HepG2 (cell line): ENCODE results near the gene FAM53B. TPM values are rescaled to one million over a fixed set of nuclear protein-coding genes. Genes with fewer than 3 reads are reported as not detected.

Experiments used
- ATAC-seq: fragments of 200-7000 bp; cut with Tn5 transposase; 3 replicates; pipeline ENCODE4 v1.9.1; 2020; ENCODE audit warnings: mild to moderate bottlenecking, moderate library complexity
- BruUV-seq: library from RNA; stranded (reverse); fragments of 400-500 nt; replicated peaks from 2 replicates; lab custom pipeline; 2021; lab: Mats Ljungman, UMichigan
- CTCF ChIA-PET: fragments of 300-600 bp; formaldehyde crosslinking; extraction: SDS; loops from one replicate; lab custom pipeline; 2021; ENCODE audit warnings: low total read pairs, inconsistent platforms, low intra/inter-chr PET ratio; lab: Yijun Ruan, JAX
- POLR2A ChIA-PET: fragments of 350-600 bp; sonication (Branson Sonifier 250); formaldehyde crosslinking; loops from one replicate; lab custom pipeline; 2020; ENCODE audit warnings: antibody characterized with exemption, inconsistent platforms; lab: Yijun Ruan, JAX
- DNase-seq: peaks from one replicate; pipeline ENCODE4 v3.0.0-alpha.2; 2015; ENCODE audit warnings: low spot score
- FAIRE-seq: peaks from 3 replicates; lab custom pipeline; 2011; peaks lifted over from hg19 to GRCh38; lab: Jason Lieb, UNC
- H2AFZ ChIP-seq: one replicate; pipeline ENCODE4 v1.6.1; 2011; ENCODE audit warnings: low read length, inconsistent platforms
- H3K27ac ChIP-seq: fragments of 300-600 bp; 3 replicates; pipeline ENCODE4 v1.8.0; 2011; ENCODE audit warnings: mixed run types, mild to moderate bottlenecking, mixed read lengths, low read length, inconsistent platforms; ENCODE audit not compliant: insufficient read depth; ENCODE audit errors: extremely low read length
- H3K27me3 ChIP-seq, 2 experiments: fragments of 200-600 bp in 1 of 2; 2 replicates in 1 of 2; 3 replicates in 1 of 2; pipeline versions ENCODE4 v1.6.0 to v1.8.0; 2011; ENCODE audit warnings: low read length in 2 of 2, mild to moderate bottlenecking in 2 of 2, moderate library complexity in 2 of 2, inconsistent platforms in 1 of 2; ENCODE audit not compliant: insufficient read depth in 2 of 2, control insufficient read depth in 1 of 2
- H3K36me3 ChIP-seq, 2 experiments: fragments of 200-600 bp in 1 of 2; replicated peaks in 1 of 2; 2 replicates in 1 of 2; 3 replicates in 1 of 2; pipeline versions ENCODE4 v1.5.1 to v1.8.0; 2011; ENCODE audit warnings: low read length in 2 of 2, inconsistent platforms in 1 of 2; ENCODE audit not compliant: insufficient read depth in 2 of 2, control insufficient read depth in 1 of 2
- H3K4me1 ChIP-seq: 2 replicates; pipeline ENCODE4 v1.5.1; 2012; ENCODE audit warnings: low read length, inconsistent platforms; ENCODE audit not compliant: insufficient read depth
- H3K4me2 ChIP-seq: 2 replicates; pipeline ENCODE4 v1.6.0; 2011; ENCODE audit warnings: low read depth, low read length, inconsistent platforms
- H3K4me3 ChIP-seq, 3 experiments: fragments of 200-600 bp in 1 of 3; sonication (generic), shearing (Covaris generic) in 1 of 3; replicated peaks in 1 of 3; 2 replicates each; pipeline ENCODE4 v1.5.1; 2011 to 2016; ENCODE audit warnings: low read length in 3 of 3, inconsistent platforms in 2 of 3, low read depth in 2 of 3, mild to moderate bottlenecking in 2 of 3, control low read depth in 1 of 3, mixed read lengths in 1 of 3; ENCODE audit not compliant: insufficient read depth in 1 of 3
- H3K79me2 ChIP-seq: one replicate; pipeline ENCODE4 v1.6.1; 2011; ENCODE audit warnings: low read length, inconsistent platforms; ENCODE audit not compliant: insufficient read depth
- H3K9ac ChIP-seq: 2 replicates; pipeline ENCODE4 v1.6.0; 2011; ENCODE audit warnings: mild to moderate bottlenecking, low read depth, low read length, inconsistent platforms; ENCODE audit not compliant: insufficient read depth
- H3K9me3 ChIP-seq: 2 replicates; pipeline ENCODE4 v1.5.1; 2012; ENCODE audit warnings: mild to moderate bottlenecking, low read length
- H4K20me1 ChIP-seq: 2 replicates; pipeline ENCODE4 v1.6.0; 2011; ENCODE audit warnings: inconsistent platforms, mild to moderate bottlenecking, low read length, moderate library complexity; ENCODE audit not compliant: insufficient read depth
- FOSL2 ChIP-seq: sonication (generic); formaldehyde crosslinking; IDR thresholded peaks from 2 replicates; pipeline ENCODE4 v1.4.0; 2020; ENCODE audit warnings: missing genetic modification reagents
- THAP8 ChIP-seq: sonication (generic); formaldehyde crosslinking; IDR thresholded peaks from 2 replicates; pipeline ENCODE4 v1.5.1; 2020; ENCODE audit warnings: missing genetic modification reagents, mild to moderate bottlenecking, borderline replicate concordance
- ZBTB33 ChIP-seq: sonication (generic); formaldehyde crosslinking; IDR thresholded peaks from 2 replicates; pipeline ENCODE4 v1.4.0; 2020; ENCODE audit warnings: missing genetic modification reagents
- WGBS: methylation state at CpG from one replicate; pipeline ENCODE4 v1.1.6; 2017; ENCODE audit warnings: low lambda C conversion rate; 5-methylcytosine and 5-hydroxymethylcytosine counted together
- in situ Hi-C: cut with HindIII; loops from 2 replicates; pipeline ENCODE4 v1.10.0; 2017; ENCODE audit warnings: low pct_unique_long_range_greater_than_20kb; ENCODE audit not compliant: extremely low pct_ligation_motif_present
- intact Hi-C: fragments of 100-400 bp; cut with micrococcal nuclease; formaldehyde crosslinking; loops from one replicate; pipeline ENCODE4 v1.10.0; 2022; ENCODE audit not compliant: unreplicated experiment
- polyA plus RNA-seq, 8 experiments: library from polyadenylated mRNA; depleted of rRNA in 3 of 8; stranded (reverse) in 7 of 8; unstranded in 1 of 8; fragments of >200 nt; fragmentation: Illumina TruSeq in 4 of 8; extraction: Trizol in 4 of 8; gene quantifications; 2 replicates each; pipeline versions ENCODE4 v1.2.1 to v1.2.3, GENCODE V29; 2011 to 2016; ENCODE audit warnings: low read depth in 4 of 8, missing spikeins in 1 of 8, mixed read lengths in 1 of 8; ENCODE audit not compliant: insufficient read depth in 1 of 8
- total RNA-seq, 5 experiments: library from RNA; depleted of rRNA; stranded (reverse); fragments of >200 nt; fragmentation: Illumina TruSeq; extraction: Trizol; gene quantifications; 2 replicates each; pipeline ENCODE4 v1.2.3, GENCODE V29; 2016; ENCODE audit warnings: low read depth in 1 of 5
- TF ChIP-seq, protein P1 (sequence below): sonication (generic); formaldehyde crosslinking; IDR thresholded peaks from 2 replicates; pipeline ENCODE4 v1.4.0; 2020; ENCODE audit warnings: missing genetic modification reagents

The FAM53B gene
- total and polyA plus RNA-seq, 2 of the 13 experiments (the other 11 are each of a cell fraction or from before 2014, with no cell fraction given) = 6.4 to 19.3 TPM

DNA sequence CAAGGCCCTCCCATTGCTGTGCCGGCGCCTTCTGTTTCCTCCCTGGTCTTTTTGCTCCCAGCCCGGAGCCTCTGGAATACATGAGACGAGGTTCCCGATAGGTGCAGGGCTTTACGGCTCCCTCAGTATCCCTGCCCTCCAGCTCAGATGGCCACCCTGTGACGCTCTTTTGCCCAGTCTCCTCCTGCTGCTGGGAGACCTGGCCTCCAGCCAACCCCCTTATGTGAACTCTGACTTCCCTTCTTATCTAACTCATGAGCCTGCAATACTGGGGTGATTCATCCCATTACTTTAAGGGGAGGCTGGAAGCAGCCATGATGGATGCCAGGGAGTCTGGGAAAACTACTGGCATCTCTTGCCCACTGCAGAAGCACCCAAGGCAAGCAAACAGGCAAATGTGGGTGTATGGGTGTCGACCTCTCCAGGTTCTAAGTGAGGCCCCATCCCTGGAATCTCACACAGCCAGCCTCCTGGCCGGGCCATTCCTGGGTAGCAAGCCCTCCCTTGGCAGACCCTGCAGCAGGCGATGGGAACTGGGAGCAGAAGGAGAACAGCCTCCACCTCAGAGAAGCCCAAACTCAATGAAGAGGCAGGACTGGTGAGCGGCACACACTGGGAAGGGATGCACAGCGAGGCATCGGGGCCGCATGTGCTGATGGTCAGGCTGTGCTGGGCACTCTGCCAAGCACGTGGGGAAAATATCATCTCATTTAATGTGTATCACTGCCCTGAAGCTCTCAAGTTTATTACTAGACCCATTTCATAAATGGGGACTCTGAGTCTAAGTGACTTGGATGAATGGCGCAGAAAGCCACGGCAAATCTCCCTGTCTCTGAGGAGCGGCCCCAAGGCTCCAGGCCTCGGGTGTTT lies 97.5 kb downstream of the FAM53B start:
- Histone ChIP-seq H3K9me3 (no peaks in the 10 kb centered on the region), H4K20me1 (peaks cover 6% of the 10 kb centered on the region; the same call in 1 of the 2 replicates), H3K4me2 (no peak overlapping the region), H3K4me3 (no peak overlapping the region), H3K27me3 (no peaks in the 10 kb centered on the region), H3K9ac (no peak overlapping the region), H3K79me2 (no peaks in the 10 kb centered on the region), H3K36me3 (peaks cover 0 to 3% of the 10 kb centered on the region in 2 experiments; a peak in 4 of 5 replicates), H3K4me1 (peaks cover 40% of the 10 kb centered on the region), H3K27ac (no peak overlapping the region), H2AFZ (no peak overlapping the region)
- peak; percentile 77 for TF ChIP-seq FOSL2
- TF ChIP-seq ZBTB33 (CRISPR knock-in tag) = 0 out of 2 replicates have a peak, but pooled peaks have one; percentile 11
- TF ChIP-seq, protein P1, sequence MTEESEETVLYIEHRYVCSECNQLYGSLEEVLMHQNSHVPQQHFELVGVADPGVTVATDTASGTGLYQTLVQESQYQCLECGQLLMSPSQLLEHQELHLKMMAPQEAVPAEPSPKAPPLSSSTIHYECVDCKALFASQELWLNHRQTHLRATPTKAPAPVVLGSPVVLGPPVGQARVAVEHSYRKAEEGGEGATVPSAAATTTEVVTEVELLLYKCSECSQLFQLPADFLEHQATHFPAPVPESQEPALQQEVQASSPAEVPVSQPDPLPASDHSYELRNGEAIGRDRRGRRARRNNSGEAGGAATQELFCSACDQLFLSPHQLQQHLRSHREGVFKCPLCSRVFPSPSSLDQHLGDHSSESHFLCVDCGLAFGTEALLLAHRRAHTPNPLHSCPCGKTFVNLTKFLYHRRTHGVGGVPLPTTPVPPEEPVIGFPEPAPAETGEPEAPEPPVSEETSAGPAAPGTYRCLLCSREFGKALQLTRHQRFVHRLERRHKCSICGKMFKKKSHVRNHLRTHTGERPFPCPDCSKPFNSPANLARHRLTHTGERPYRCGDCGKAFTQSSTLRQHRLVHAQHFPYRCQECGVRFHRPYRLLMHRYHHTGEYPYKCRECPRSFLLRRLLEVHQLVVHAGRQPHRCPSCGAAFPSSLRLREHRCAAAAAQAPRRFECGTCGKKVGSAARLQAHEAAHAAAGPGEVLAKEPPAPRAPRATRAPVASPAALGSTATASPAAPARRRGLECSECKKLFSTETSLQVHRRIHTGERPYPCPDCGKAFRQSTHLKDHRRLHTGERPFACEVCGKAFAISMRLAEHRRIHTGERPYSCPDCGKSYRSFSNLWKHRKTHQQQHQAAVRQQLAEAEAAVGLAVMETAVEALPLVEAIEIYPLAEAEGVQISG (CRISPR knock-in tag) = 0 out of 2 replicates have a peak, but pooled peaks have one; percentile 14
- no peak for TF ChIP-seq THAP8 (CRISPR knock-in tag)
- in situ Hi-C loops (no loop called here), intact Hi-C loops (loop anchor here (2.0 kb wide), 1 partner anchor 38 kb away; no protein-coding TSS in a partner anchor)
- BruUV-seq = no TSS peak
- POLR2A ChIA-PET = interaction anchor here (1.5 kb wide), 1 partner anchor 95 kb away, joined by 4 read pairs; no protein-coding TSS in a partner anchor
- DNase-seq = peak; percentile 43
- CTCF ChIA-PET = no interaction called here
- 93% methylated on average over 17 of the region's 19 CpGs for whole genome bisulfite sequencing
- ATAC-seq = no peak; the same call in 2 of the 3 replicates
- no peak for FAIRE-seq
